IPS-18a (cell line): ENCODE measurements around the gene RAB11FIP4.
"Not testable (repeated sequence)": the region's sequence is repeated elsewhere in the genome, so short reads cannot be mapped to it uniquely, and the experiment has no call there.

Experiments used
- H3K27ac ChIP-seq: one replicate; pipeline ENCODE4 v1.5.1; 2013; ENCODE audit warnings: low read length
- H3K27me3 ChIP-seq: one replicate; pipeline ENCODE4 v1.6.1; 2013; ENCODE audit warnings: mild to moderate bottlenecking, low read length; ENCODE audit not compliant: control insufficient read depth, insufficient read depth
- H3K36me3 ChIP-seq: one replicate; pipeline ENCODE4 v1.6.1; 2013; ENCODE audit warnings: low read depth, low read length; ENCODE audit not compliant: control insufficient read depth
- H3K4me1 ChIP-seq: one replicate; pipeline ENCODE4 v1.6.1; 2013; ENCODE audit warnings: low read depth, low read length; ENCODE audit not compliant: control insufficient read depth
- H3K4me3 ChIP-seq: one replicate; pipeline ENCODE4 v1.5.1; 2013; ENCODE audit warnings: low read length
- H3K9ac ChIP-seq: one replicate; pipeline ENCODE4 v1.6.1; 2013; ENCODE audit warnings: mild to moderate bottlenecking, low read length, moderate library complexity
- H3K9me3 ChIP-seq: one replicate; pipeline ENCODE4 v1.6.1; 2013; ENCODE audit warnings: low read depth, low read length; ENCODE audit not compliant: control insufficient read depth

RAB11FIP4 gene

GRCh38 chr17:31391496-31391949, at the start of gene RAB11FIP4:
Gene RAB11FIP4 (plus strand): TSS chr17:31391675. CDS start chr17:31391853, 178 bp downstream.
- Histone ChIP-seq H3K9ac (no peak within 1 kb of the TSS), H3K4me1 (peaks cover 3% of the 10 kb centered on the region), H3K27ac (no peak within 1 kb of the TSS), H3K27me3 (peaks cover 41% of the 10 kb centered on the region), H3K36me3 (no peaks in the 10 kb centered on the region), H3K9me3 (no peaks in the 10 kb centered on the region), H3K4me3 (peak within 1 kb of the TSS; percentile 55)

- not testable (repeated sequence) for H3K9ac ChIP-seq, H3K36me3 ChIP-seq, H3K27ac ChIP-seq, H3K27me3 ChIP-seq, H3K4me3 ChIP-seq, H3K9me3 ChIP-seq, H3K4me1 ChIP-seq
These were observed 46.2 kb upstream of the RAB11FIP4 start for GRCh38 chr17:31345191-31345747.

- Histone ChIP-seq H3K36me3 (peaks cover 18% of the 10 kb centered on the region), H3K4me3 (no peak overlapping the region), H3K9ac (no peak overlapping the region), H3K4me1 (no peaks in the 10 kb centered on the region), H3K27me3 (no peaks in the 10 kb centered on the region), H3K27ac (no peak overlapping the region), H3K9me3 (no peaks in the 10 kb centered on the region)
These were observed 42.0 kb upstream of the RAB11FIP4 start for GRCh38 chr17:31349454-31349853.

GRCh38 chr17:31355935-31356334, 35.5 kb upstream of the RAB11FIP4 start:
- Histone ChIP-seq H3K4me1 (no peaks in the 10 kb centered on the region), H3K9ac (no peak overlapping the region), H3K27me3 (no peaks in the 10 kb centered on the region), H3K27ac (no peak overlapping the region), H3K9me3 (no peaks in the 10 kb centered on the region), H3K36me3 (peaks cover 32% of the 10 kb centered on the region), H3K4me3 (no peak overlapping the region)

- peaks cover 36% of the 10 kb centered on the region for H3K36me3 ChIP-seq
- no peak overlapping the region for H3K27ac ChIP-seq
- H3K4me3 ChIP-seq, result no peak overlapping the region
- no peaks in the 10 kb centered on the region for H3K9me3 ChIP-seq
- no peaks in the 10 kb centered on the region for H3K27me3 ChIP-seq
- no peak overlapping the region for H3K9ac ChIP-seq
- no peaks in the 10 kb centered on the region for H3K4me1 ChIP-seq
These were observed 34.4 kb upstream of the RAB11FIP4 start for GRCh38 chr17:31357091-31357490.

- Histone ChIP-seq H3K4me3 (no peak overlapping the region), H3K27ac (no peak overlapping the region), H3K36me3 (peaks cover 30% of the 10 kb centered on the region), H3K9ac (no peak overlapping the region), H3K4me1 (no peaks in the 10 kb centered on the region), H3K27me3 (no peaks in the 10 kb centered on the region), H3K9me3 (no peaks in the 10 kb centered on the region)
These were observed 33.6 kb upstream of the RAB11FIP4 start for GRCh38 chr17:31357839-31358394.

GRCh38 chr17:31364012-31364411, 27.5 kb upstream of the RAB11FIP4 start:
- H3K4me1 ChIP-seq, result no peaks in the 10 kb centered on the region
- no peaks in the 10 kb centered on the region for H3K27me3 ChIP-seq
- H3K27ac ChIP-seq, result no peak overlapping the region
- H3K9me3 ChIP-seq, result no peaks in the 10 kb centered on the region
- no peak overlapping the region for H3K4me3 ChIP-seq
- no peak overlapping the region for H3K9ac ChIP-seq
- H3K36me3 ChIP-seq, result peaks cover 15% of the 10 kb centered on the region

GRCh38 chr17:31366088-31366487, 25.4 kb upstream of the RAB11FIP4 start:
- Histone ChIP-seq H3K27me3 (no peaks in the 10 kb centered on the region), H3K9ac (no peak overlapping the region), H3K9me3 (no peaks in the 10 kb centered on the region), H3K36me3 (peaks cover 3% of the 10 kb centered on the region), H3K27ac (no peak overlapping the region), H3K4me1 (no peaks in the 10 kb centered on the region), H3K4me3 (no peak overlapping the region)

- Histone ChIP-seq H3K27me3 (no peaks in the 10 kb centered on the region), H3K4me3 (no peak overlapping the region), H3K9ac (no peak overlapping the region), H3K4me1 (no peaks in the 10 kb centered on the region), H3K9me3 (no peaks in the 10 kb centered on the region), H3K36me3 (no peaks in the 10 kb centered on the region), H3K27ac (no peak overlapping the region)
These were observed 22.2 kb upstream of the RAB11FIP4 start for GRCh38 chr17:31369266-31369665.

- Histone ChIP-seq H3K4me3 (no peak overlapping the region), H3K9me3 (no peaks in the 10 kb centered on the region), H3K36me3 (no peaks in the 10 kb centered on the region)
These were observed 19.9 kb upstream of the RAB11FIP4 start for GRCh38 chr17:31371511-31372097.

GRCh38 chr17:31373150-31374093, 18.1 kb upstream of the RAB11FIP4 start:
- Histone ChIP-seq H3K36me3 (no peaks in the 10 kb centered on the region), H3K9ac (no peak overlapping the region), H3K4me1 (peaks cover 10% of the 10 kb centered on the region), H3K4me3 (no peak overlapping the region), H3K27ac (no peak overlapping the region), H3K9me3 (no peaks in the 10 kb centered on the region), H3K27me3 (no peaks in the 10 kb centered on the region)

More at GRCh38 chr17:31371511-31372097, 19.9 kb upstream of the RAB11FIP4 start:
- no peak overlapping the region for H3K9ac ChIP-seq
- peaks cover 4% of the 10 kb centered on the region for H3K4me1 ChIP-seq
- no peaks in the 10 kb centered on the region for H3K27me3 ChIP-seq
- H3K27ac ChIP-seq, result no peak overlapping the region
